H1 (cell line): Measurements from ENCODE around the gene PHF10. TPM values are rescaled to one million over a fixed set of nuclear protein-coding genes. Genes with fewer than 3 reads are reported as not detected.

ENCODE experiments used
- CTCF ChIA-PET: fragments of 300-600 bp; sonication (Branson Sonifier 250); formaldehyde crosslinking; loops from one replicate; lab custom pipeline; 2021; ENCODE audit not compliant: partially characterized antibody; lab: Charles Lee
- POLR2A ChIA-PET: fragments of 300-600 bp; sonication (Branson Sonifier 250); formaldehyde crosslinking; loops from one replicate; lab custom pipeline; 2021; ENCODE audit warnings: inconsistent platforms; ENCODE audit not compliant: partially characterized antibody; lab: Charles Lee
- DNase-seq, 2 experiments: peaks; one replicate each; pipeline versions ENCODE4 v3.0.0 to v3.0.0-alpha.2; 2010 to 2022; ENCODE audit warnings: low spot score in 2 of 2, low read depth in 1 of 2, mixed read lengths in 1 of 2
- FAIRE-seq: peaks from 2 replicates; lab custom pipeline; 2011; peaks lifted over from hg19 to GRCh38; lab: Jason Lieb, UNC
- H2AFZ ChIP-seq: 2 replicates; pipeline ENCODE4 v1.8.1; 2012; ENCODE audit warnings: low read length, inconsistent platforms
- H2AK5ac ChIP-seq: 2 replicates; pipeline ENCODE4 v1.6.1; 2013; ENCODE audit warnings: low read depth, low read length
- H2BK120ac ChIP-seq: replicated peaks from 2 replicates; pipeline ENCODE3; 2013; ENCODE audit warnings: low read depth, low read length, inconsistent platforms
- H2BK12ac ChIP-seq: 2 replicates; pipeline ENCODE4 v1.6.1; 2013; ENCODE audit warnings: low read depth, low read length
- H2BK15ac ChIP-seq: 2 replicates; pipeline ENCODE4 v1.6.1; 2013; ENCODE audit warnings: low read length
- H2BK20ac ChIP-seq: 2 replicates; pipeline ENCODE4 v1.6.1; 2013; ENCODE audit warnings: low read length
- H2BK5ac ChIP-seq: 2 replicates; pipeline ENCODE4 v1.6.1; 2013; ENCODE audit warnings: low read depth, low read length
- H3K14ac ChIP-seq: 2 replicates; pipeline ENCODE4 v1.6.1; 2013; ENCODE audit warnings: inconsistent platforms; ENCODE audit not compliant: insufficient read length
- H3K18ac ChIP-seq: 2 replicates; pipeline ENCODE4 v1.6.1; 2013; ENCODE audit warnings: low read length; ENCODE audit errors: extremely low read depth
- H3K23ac ChIP-seq: 2 replicates; pipeline ENCODE4 v1.6.1; 2013; ENCODE audit warnings: inconsistent platforms; ENCODE audit not compliant: insufficient read length
- H3K23me2 ChIP-seq: 2 replicates; pipeline ENCODE4 v1.6.1; 2013; ENCODE audit warnings: low read depth, low read length
- H3K27ac ChIP-seq: 2 replicates; pipeline ENCODE4 v1.6.1; 2011; ENCODE audit warnings: low read depth, low read length, inconsistent platforms
- H3K27me3 ChIP-seq, 4 experiments: replicated peaks in 1 of 4; 1 replicate in 1 of 4; 2 replicates in 3 of 4; pipeline versions ENCODE4 v1.6.1 to v1.8.1; 2011 to 2013; ENCODE audit warnings: low read length in 3 of 4, mild to moderate bottlenecking in 3 of 4, inconsistent platforms in 2 of 4, mixed read lengths in 2 of 4, moderate library complexity in 1 of 4; ENCODE audit not compliant: control insufficient read depth in 3 of 4, insufficient read depth in 3 of 4; ENCODE audit errors: extremely low read depth in 1 of 4
- H3K36me3 ChIP-seq, 4 experiments: 2 replicates each; pipeline versions ENCODE4 v1.6.1 to v1.8.1; 2011 to 2013; ENCODE audit warnings: mild to moderate bottlenecking in 4 of 4, low read length in 3 of 4, moderate library complexity in 2 of 4, control low read depth in 1 of 4, inconsistent platforms in 1 of 4; ENCODE audit not compliant: insufficient read depth in 4 of 4, control insufficient read depth in 2 of 4
- H3K4ac ChIP-seq: replicated peaks from 2 replicates; pipeline ENCODE3; 2013; ENCODE audit warnings: low read length, low read depth, mixed read lengths, inconsistent platforms; ENCODE audit not compliant: insufficient read length
- H3K4me1 ChIP-seq, 4 experiments: replicated peaks in 1 of 4; 1 replicate in 1 of 4; 2 replicates in 3 of 4; pipeline versions ENCODE4 v1.6.1 to v1.8.1; 2011 to 2013; ENCODE audit warnings: low read length in 3 of 4, inconsistent platforms in 2 of 4, mixed read lengths in 1 of 4; ENCODE audit not compliant: insufficient read depth in 4 of 4, control insufficient read depth in 3 of 4
- H3K4me2 ChIP-seq, 2 experiments: 2 replicates each; pipeline versions ENCODE4 v1.6.1 to v1.8.1; 2011 to 2013; ENCODE audit warnings: low read depth in 2 of 2, low read length in 2 of 2, control low read depth in 1 of 2, inconsistent platforms in 1 of 2, mild to moderate bottlenecking in 1 of 2; ENCODE audit not compliant: insufficient read depth in 1 of 2
- H3K4me3 ChIP-seq, 4 experiments: fragments of 200-600, 300-600 bp in 1 of 4; sonication (generic), shearing (Covaris generic), sonication (Bioruptor Twin) in 1 of 4; 2 replicates each; pipeline versions ENCODE4 v1.5.1 to v1.8.1; 2011 to 2016; ENCODE audit warnings: low read length in 4 of 4, low read depth in 3 of 4, control low read depth in 2 of 4, inconsistent platforms in 2 of 4, mild to moderate bottlenecking in 2 of 4, mixed read lengths in 1 of 4, moderate library complexity in 1 of 4; ENCODE audit not compliant: insufficient read depth in 2 of 4; ENCODE audit errors: extremely low read depth in 1 of 4
- H3K56ac ChIP-seq: replicated peaks from 2 replicates; pipeline ENCODE3; 2013; ENCODE audit warnings: low read depth, mild to moderate bottlenecking, mixed read lengths, low read length, inconsistent platforms; ENCODE audit not compliant: insufficient read length
- H3K79me1 ChIP-seq: 2 replicates; pipeline ENCODE4 v1.6.1; 2013; ENCODE audit warnings: low read depth, low read length, control low read depth
- H3K79me2 ChIP-seq, 2 experiments: 2 replicates each; pipeline versions ENCODE4 v1.6.1 to v1.8.1; 2012 to 2013; ENCODE audit warnings: low read length in 2 of 2, mild to moderate bottlenecking in 2 of 2, inconsistent platforms in 1 of 2; ENCODE audit not compliant: insufficient read depth in 2 of 2, control insufficient read depth in 1 of 2
- H3K9ac ChIP-seq, 4 experiments: replicated peaks in 1 of 4; 1 replicate in 1 of 4; 2 replicates in 3 of 4; pipeline versions ENCODE4 v1.6.1 to v1.8.1; 2011 to 2013; ENCODE audit warnings: low read depth in 3 of 4, low read length in 3 of 4, control low read depth in 2 of 4, mild to moderate bottlenecking in 2 of 4, moderate library complexity in 2 of 4, inconsistent platforms in 1 of 4; ENCODE audit errors: extremely low read depth in 1 of 4
- H3K9me3 ChIP-seq, 2 experiments: 2 replicates each; pipeline versions ENCODE4 v1.6.1 to v1.8.1; 2012 to 2013; ENCODE audit warnings: mild to moderate bottlenecking in 2 of 2, moderate library complexity in 2 of 2, control low read depth in 1 of 2, inconsistent platforms in 1 of 2, low read depth in 1 of 2, low read length in 1 of 2, mixed read lengths in 1 of 2; ENCODE audit not compliant: insufficient read depth in 2 of 2
- H4K20me1 ChIP-seq, 2 experiments: replicated peaks in 1 of 2; 2 replicates each; pipeline versions ENCODE3 to v1.8.1; 2011 to 2013; ENCODE audit warnings: inconsistent platforms in 2 of 2, low read length in 2 of 2, mild to moderate bottlenecking in 1 of 2; ENCODE audit not compliant: insufficient read depth in 2 of 2, control insufficient read depth in 1 of 2
- H4K5ac ChIP-seq: 2 replicates; pipeline ENCODE4 v1.6.1; 2013; ENCODE audit warnings: low read length, low read depth, mixed read lengths, inconsistent platforms; ENCODE audit not compliant: insufficient read length
- H4K8ac ChIP-seq: 2 replicates; pipeline ENCODE4 v1.8.0; 2013; ENCODE audit warnings: mild to moderate bottlenecking, moderate library complexity, low read length, inconsistent platforms; ENCODE audit not compliant: insufficient read depth; ENCODE audit errors: extremely low read depth
- H4K91ac ChIP-seq: replicated peaks from 2 replicates; pipeline ENCODE3; 2013; ENCODE audit warnings: low read length, mixed read lengths, inconsistent platforms; ENCODE audit not compliant: insufficient read length
- ATF3 ChIP-seq: IDR thresholded peaks from 2 replicates; pipeline ENCODE4 v1.6.1; 2011; ENCODE audit warnings: low read depth, mild to moderate bottlenecking, low read length; ENCODE audit not compliant: insufficient read depth
- BCL11A ChIP-seq, 2 experiments: IDR thresholded peaks; one replicate each; pipeline ENCODE4 v1.6.1; 2011; ENCODE audit warnings: low read depth in 2 of 2, low read length in 2 of 2, mild to moderate bottlenecking in 2 of 2
- CBX8 ChIP-seq: fragments of 300-800, 300-1000 bp; sonication (generic); IDR thresholded peaks from 2 replicates; pipeline ENCODE4 v1.7.1; 2016; ENCODE audit warnings: low read depth, low read length, borderline replicate concordance
- CTBP2 ChIP-seq: IDR thresholded peaks from 2 replicates; pipeline ENCODE4 v1.7.0; 2011; ENCODE audit warnings: borderline replicate concordance, mild to moderate bottlenecking, moderate library complexity, mixed read lengths, low read length; ENCODE audit not compliant: insufficient read depth, insufficient read length
- JUND ChIP-seq: IDR thresholded peaks from 2 replicates; pipeline ENCODE4 v1.6.1; 2011; ENCODE audit warnings: mild to moderate bottlenecking, improper control_type of control experiment, low read length
- KDM4A ChIP-seq: IDR thresholded peaks from one replicate; pipeline ENCODE4 v1.7.1; 2012; ENCODE audit warnings: low read depth, mild to moderate bottlenecking, moderate library complexity, low read length, inconsistent platforms; ENCODE audit not compliant: severe bottlenecking
- KDM5A ChIP-seq: fragments of 200-600 bp; IDR thresholded peaks from 2 replicates; pipeline ENCODE4 v1.7.1; 2012; ENCODE audit warnings: mild to moderate bottlenecking, low read length, inconsistent platforms, mixed read lengths
- RBBP5 ChIP-seq: IDR thresholded peaks from 2 replicates; pipeline ENCODE4 v1.7.1; 2012; ENCODE audit warnings: low read depth, mild to moderate bottlenecking, inconsistent platforms, low read length, moderate library complexity, borderline replicate concordance
- RNF2 ChIP-seq: fragments of 200-900, 300-1000 bp; sonication (generic); IDR thresholded peaks from 2 replicates; pipeline ENCODE4 v1.7.1; 2016; ENCODE audit warnings: borderline replicate concordance, low read depth, mild to moderate bottlenecking, antibody characterized with exemption, low read length; ENCODE audit not compliant: poor library complexity, severe bottlenecking; ENCODE audit errors: missing control alignments
- SIN3A ChIP-seq, 2 experiments: IDR thresholded peaks in 1 of 2; conservative IDR thresholded peaks in 1 of 2; 2 replicates each; pipeline ENCODE4 v1.6.1; 2011 to 2012; ENCODE audit warnings: low read length in 2 of 2, improper control_type of control experiment in 1 of 2, low read depth in 1 of 2, mild to moderate bottlenecking in 1 of 2
- SP2 ChIP-seq: IDR thresholded peaks from 2 replicates; pipeline ENCODE4 v1.6.1; 2012; ENCODE audit warnings: mild to moderate bottlenecking, low read length, inconsistent platforms
- TAF1 ChIP-seq: IDR thresholded peaks from 2 replicates; pipeline ENCODE4 v1.6.1; 2011; ENCODE audit warnings: mild to moderate bottlenecking, low read depth, low read length
- WGBS, 2 experiments: shearing (Covaris generic) in 1 of 2; methylation state at CpG; one replicate each; pipeline versions ENCODE4 v1.1.6 to v1.1.7; 2013 to 2015; ENCODE audit warnings: low lambda C conversion rate in 2 of 2, mixed read lengths in 2 of 2, inconsistent platforms in 1 of 2, low coverage in 1 of 2, missing lambda C conversion rate in 1 of 2; ENCODE audit not compliant: insufficient replicate concordance in 2 of 2, insufficient coverage in 1 of 2, insufficient read length in 1 of 2; ENCODE audit errors: extremely low coverage in 1 of 2, missing lambda C conversion rate in 1 of 2; 5-methylcytosine and 5-hydroxymethylcytosine counted together
- polyA plus RNA-seq, 7 experiments: library from polyadenylated mRNA; depleted of rRNA in 3 of 7; stranded (reverse) in 5 of 7; unstranded in 2 of 7; fragments of >200 nt in 5 of 7; fragments of 200-250 nt in 2 of 7; gene quantifications; 1 replicate in 5 of 7; 2 replicates in 1 of 7; 4 replicates in 1 of 7; pipeline versions ENCODE4 v1.2.1 to v1.2.3, GENCODE V29; 2011 to 2013; ENCODE audit warnings: missing spikeins in 2 of 7, mixed read lengths in 2 of 7
- total RNA-seq: library from RNA; stranded (reverse); fragmentation: NEBNext Ultra II Directional; extraction: Animal tissue kit (Norgen Biotek cat#: 25700); gene quantifications from 2 replicates; pipeline ENCODE4 v1.2.1, GENCODE V29; 2021

Gene PHF10
- total and polyA plus RNA-seq, 2 of the 8 experiments (the other 6 are each of a cell fraction or from before 2014, with no cell fraction given), result 15.6 to 51.1 TPM

GRCh38 chr6:169766232-169766631 lies 41.9 kb upstream of the PHF10 start:
- peaks cover 2% of the 10 kb centered on the region; the same call in 1 of the 2 replicates for H3K23me2 ChIP-seq
- no peak overlapping the region for H2BK5ac ChIP-seq
- no peak overlapping the region for H4K5ac ChIP-seq
- H3K23ac ChIP-seq, result no peak overlapping the region
- H3K4me3 ChIP-seq, result no peak overlapping the region
- CTCF ChIA-PET, result interaction anchor here (1.1 kb wide), 2 partner anchors 11 to 23 kb away, joined by 3 to 4 read pairs; no protein-coding TSS in a partner anchor
- no peak overlapping the region for H4K91ac ChIP-seq
- no peak overlapping the region for H3K27ac ChIP-seq
- no peak overlapping the region for H2AK5ac ChIP-seq
- POLR2A ChIA-PET, result interaction anchor here (0.7 to 2.1 kb wide), 2 partner anchors 15 to 31 kb away, joined by 3 to 8 read pairs; partner anchors contain the start of genes DYNLT2 and ERMARD
- no peak overlapping the region for H3K4me2 ChIP-seq
- no peak overlapping the region for H2BK20ac ChIP-seq
- WGBS, 2 experiments, result 93% methylated on average over 5 of the region's 5 CpGs; no CpG with 5 or more reads in 1 of the 2 experiments
- no peaks in the 10 kb centered on the region for H3K9me3 ChIP-seq
- no peak overlapping the region for H2BK15ac ChIP-seq
- FAIRE-seq (no peak), DNase-seq (no peak)
- H3K79me2 ChIP-seq, result no peaks in the 10 kb centered on the region; a peak in 1 of 4 replicates
- H3K4me1 ChIP-seq, result 0 out of 7 replicates have a peak, but pooled peaks cover 0 to 4% (median 0%) of the 10 kb centered on the region in 4 experiments
- H3K36me3 ChIP-seq, result peaks cover 0 to 9% (median 1%) of the 10 kb centered on the region in 4 experiments; a peak in 3 of 8 replicates
- no peaks in the 10 kb centered on the region for H3K27me3 ChIP-seq
- no peak overlapping the region for H3K14ac ChIP-seq
- H3K9ac ChIP-seq, result no peak overlapping the region
- H3K56ac ChIP-seq, result no peak overlapping the region
- no peak overlapping the region for H4K8ac ChIP-seq
- no peaks in the 10 kb centered on the region for H3K79me1 ChIP-seq
- H2BK120ac ChIP-seq, result no peak overlapping the region
- no peak overlapping the region for H2AFZ ChIP-seq
- peaks cover 2 to 3% of the 10 kb centered on the region in 2 experiments for H4K20me1 ChIP-seq
- no peak overlapping the region for H3K4ac ChIP-seq
- no peak overlapping the region for H3K18ac ChIP-seq
- H2BK12ac ChIP-seq, result no peak overlapping the region
- TF ChIP-seq ATF3 (no peak), SIN3A (conservative IDR thresholded peaks at IDR 0.05 in 1 of 2, IDR thresholded peaks at IDR 0.05 in 1 of 2; ENCODE audit: low read depth in 1 of 2, low read length in 2 of 2) (no peak), CBX8 (no peak), JUND (no peak), BCL11A (IDR thresholded peaks at IDR 0.05; ENCODE audit: low read depth in 2 of 2, low read length in 2 of 2) (no peak), KDM5A (no peak), SP2 (no peak), TAF1 (no peak), RNF2 (no peak), KDM4A (no peak), RBBP5 (no peak), CTBP2 (no peak)
